ENCODE data around the gene ZBTB9. TPM values are rescaled to one million over a fixed set of nuclear protein-coding genes. Genes with fewer than 3 reads are reported as not detected.
A peak's percentile ranks its signal among the peaks of the same experiment; 100 is the strongest.

ZBTB9 gene
- total RNA-seq, 1 experiment from 2014 or later, result 14.2 TPM

- POLR2A ChIA-PET, result interaction anchor here (0.7 kb wide), 1 partner anchor 41 kb away, joined by 3 read pairs; no protein-coding TSS in a partner anchor
- H3K27me3 ChIP-seq (ENCODE audit: insufficient read depth, low read length), result no peaks in the 10 kb centered on the region
- H2AFZ ChIP-seq (ENCODE audit: low read depth, low read length, poor library complexity, severe bottlenecking), result no peak overlapping the region
- CTCF ChIA-PET, result no interaction called here
- H3K36me3 ChIP-seq (ENCODE audit: control insufficient read depth in 1 of 2, insufficient read depth in 2 of 2, low read length in 2 of 2), result peaks cover 41 to 59% of the 10 kb centered on the region in 2 experiments
- no peak overlapping the region for H3K4me3 ChIP-seq (replicated peaks in 1 of 2; ENCODE audit: low read depth in 1 of 2, low read length in 2 of 2)
- peaks cover 8% of the 10 kb centered on the region for H3K79me2 ChIP-seq (ENCODE audit: insufficient read depth, low read length)
- H4K20me1 ChIP-seq (ENCODE audit: insufficient read depth), result no peaks in the 10 kb centered on the region
- no peaks in the 10 kb centered on the region for H3K9me2 ChIP-seq (ENCODE audit: insufficient read depth)
- no peak for DNase-seq (ENCODE audit: low read depth, low spot score)
- peaks cover 5 to 12% of the 10 kb centered on the region in 2 experiments; a peak in 3 of 4 replicates for H3K4me1 ChIP-seq (ENCODE audit: control insufficient read depth in 1 of 2, insufficient read depth in 2 of 2, low read length in 2 of 2)
- H3K9ac ChIP-seq (ENCODE audit: low read length), result no peak overlapping the region
- no peak for TF ChIP-seq EZH2phosphoT487 (IDR thresholded peaks at IDR 0.05; ENCODE audit: borderline replicate concordance)
- TF ChIP-seq ZFX (IDR thresholded peaks at IDR 0.05), result no peak
- TF ChIP-seq POLR2A (IDR thresholded peaks at IDR 0.05; ENCODE audit: borderline replicate concordance, extremely low read depth, insufficient read depth, insufficient read length), result no peak
- TF ChIP-seq MAX (IDR thresholded peaks at IDR 0.05), result no peak
- ATAC-seq, result no peak
- no peak overlapping the region for H3K4me2 ChIP-seq (ENCODE audit: low read length)
- intact Hi-C loops (cut with micrococcal nuclease), result no loop called here
- BruUV-seq (replicated peaks), result no TSS peak
- RAD21 ChIA-PET (ENCODE audit: low non-redundant PET in 1 of 2, low total read pairs in 2 of 2, uncharacterized antibody in 2 of 2, unreplicated experiment in 2 of 2), result no interaction called here
- H3K27ac ChIP-seq (ENCODE audit: low read depth, low read length), result no peak overlapping the region
- no peaks in the 10 kb centered on the region for H3K9me3 ChIP-seq (ENCODE audit: control insufficient read depth in 1 of 2, insufficient read depth in 1 of 2, low read depth in 1 of 2, low read length in 2 of 2)
These were observed 48.2 kb upstream of the ZBTB9 start for GRCh38 chr6:33406126-33406525.

- no peak for ATAC-seq
- Histone ChIP-seq H3K9ac (ENCODE audit: low read length) (no peak overlapping the region), H3K4me3 (replicated peaks in 1 of 2; ENCODE audit: low read depth in 1 of 2, low read length in 2 of 2) (no peak overlapping the region), H2AFZ (ENCODE audit: low read depth, low read length, poor library complexity, severe bottlenecking) (no peak overlapping the region), H3K36me3 (ENCODE audit: control insufficient read depth in 1 of 2, insufficient read depth in 2 of 2, low read length in 2 of 2) (peaks cover 35 to 59% of the 10 kb centered on the region in 2 experiments), H3K9me3 (ENCODE audit: control insufficient read depth in 1 of 2, insufficient read depth in 1 of 2, low read depth in 1 of 2, low read length in 2 of 2) (no peaks in the 10 kb centered on the region), H3K4me1 (ENCODE audit: control insufficient read depth in 1 of 2, insufficient read depth in 2 of 2, low read length in 2 of 2) (peaks cover 5 to 18% of the 10 kb centered on the region in 2 experiments; a peak in 3 of 4 replicates), H3K27me3 (ENCODE audit: insufficient read depth, low read length) (no peaks in the 10 kb centered on the region), H3K79me2 (ENCODE audit: insufficient read depth, low read length) (peaks cover 6% of the 10 kb centered on the region; the same call in 1 of the 2 replicates), H3K9me2 (ENCODE audit: insufficient read depth) (no peaks in the 10 kb centered on the region), H4K20me1 (ENCODE audit: insufficient read depth) (no peaks in the 10 kb centered on the region), H3K4me2 (ENCODE audit: low read length) (no peak overlapping the region), H3K27ac (ENCODE audit: low read depth, low read length) (peak overlapping the region; percentile 12; the same call in 1 of the 2 replicates)
- ChIA-PET RAD21 (ENCODE audit: low non-redundant PET in 1 of 2, low total read pairs in 2 of 2, uncharacterized antibody in 2 of 2, unreplicated experiment in 2 of 2) (no interaction called here), CTCF (interaction anchor here (0.8 to 1.1 kb wide), 2 partner anchors 14 to 129 kb away, joined by 3 read pairs; no protein-coding TSS in a partner anchor), POLR2A (interaction anchor here (1.4 kb wide), 1 partner anchor 130 kb away, joined by 5 read pairs; the partner anchor contains the start of gene B3GALT4)
- no peak for DNase-seq (ENCODE audit: low read depth, low spot score)
- intact Hi-C loops (cut with micrococcal nuclease), result loop anchor here (1.0 kb wide), 1 partner anchor 127 kb away; no protein-coding TSS in a partner anchor
- BruUV-seq (replicated peaks), result TSS peak; percentile 5
- TF ChIP-seq FOSL1 (IDR thresholded peaks at IDR 0.05; ENCODE audit: low read depth), result no peak
- no peak for TF ChIP-seq CBX3 (IDR thresholded peaks at IDR 0.05; ENCODE audit: low read depth)
- TF ChIP-seq RAD21 (IDR thresholded peaks at IDR 0.05; ENCODE audit: low read depth), result peak; percentile 59
- peak; percentile 23 to 49 (median 44); a peak in 3 of 6 replicates for TF ChIP-seq CTCF (IDR thresholded peaks at IDR 0.05 in 2 of 3, conservative IDR thresholded peaks at IDR 0.05 in 1 of 3; ENCODE audit: borderline replicate concordance in 1 of 3, insufficient read depth in 1 of 3, low read depth in 2 of 3, low read length in 2 of 3)
These were observed 47.2 kb upstream of the ZBTB9 start for GRCh38 chr6:33407132-33407718.

Measured in HCT116 (cell line).